HCT116 (cell line): Measurements from ENCODE around the gene SIRT7. TPM values are rescaled to one million over a fixed set of nuclear protein-coding genes. Genes with fewer than 3 reads are reported as not detected.

ENCODE experiments used
- ATAC-seq: fragments of 200-7000 bp; cut with Tn5 transposase; 2 replicates; pipeline ENCODE4 v1.9.1; 2020; ENCODE audit warnings: mild to moderate bottlenecking, moderate library complexity
- BruUV-seq: library from RNA; stranded (reverse); fragments of 400-500 nt; replicated peaks from 2 replicates; lab custom pipeline; 2021; lab: Mats Ljungman, UMichigan
- CTCF ChIA-PET: fragments of 300-600 bp; sonication (Branson Sonifier 250); formaldehyde crosslinking; loops from one replicate; lab custom pipeline; 2021; ENCODE audit warnings: antibody characterized with exemption; lab: Charles Lee
- POLR2A ChIA-PET: fragments of 300-600, 350-600 bp; sonication (Branson Sonifier 250); formaldehyde crosslinking; loops from one replicate; lab custom pipeline; 2021; ENCODE audit warnings: antibody characterized with exemption; lab: Charles Lee
- RAD21 ChIA-PET, 2 experiments: fragments of 300-600 bp; sonication (Branson Sonifier 250); formaldehyde crosslinking; loops; one replicate each; lab custom pipeline; 2023; ENCODE audit warnings: low total read pairs in 2 of 2; ENCODE audit not compliant: uncharacterized antibody in 2 of 2, unreplicated experiment in 2 of 2, low non-redundant PET in 1 of 2; lab: Charles Lee
- DNase-seq: peaks from one replicate; pipeline ENCODE4 v3.0.0-alpha.2; 2010; ENCODE audit warnings: low read depth, low spot score
- H2AFZ ChIP-seq: fragments of 200-600 bp; shearing (Covaris generic), sonication (generic); 2 replicates; pipeline ENCODE4 v1.6.1; 2017; ENCODE audit warnings: low read depth, mixed run types, mixed read lengths, antibody characterized with exemption, low read length; ENCODE audit not compliant: poor library complexity, severe bottlenecking
- H3K27ac ChIP-seq: 2 replicates; pipeline ENCODE4 v1.5.1; 2012; ENCODE audit warnings: low read depth, low read length
- H3K27me3 ChIP-seq: fragments of 200-600 bp; sonication (generic); 2 replicates; pipeline ENCODE4 v1.6.1; 2016; ENCODE audit warnings: mixed run types, low read length, mixed read lengths; ENCODE audit not compliant: insufficient read depth
- H3K36me3 ChIP-seq, 2 experiments: fragments of 200-500 bp in 1 of 2; fragments of 200-600 bp in 1 of 2; sonication (Bioruptor generic) in 1 of 2; sonication (generic) in 1 of 2; 2 replicates each; pipeline versions ENCODE4 v1.5.1 to v1.6.1; 2014 to 2016; ENCODE audit warnings: low read length in 2 of 2, inconsistent platforms in 1 of 2, mixed read lengths in 1 of 2, mixed run types in 1 of 2; ENCODE audit not compliant: insufficient read depth in 2 of 2, control insufficient read depth in 1 of 2
- H3K4me1 ChIP-seq, 2 experiments: fragments of 200-600 bp in 1 of 2; sonication (generic) in 1 of 2; 2 replicates each; pipeline versions ENCODE4 v1.5.1 to v1.6.1; 2012 to 2017; ENCODE audit warnings: low read length in 2 of 2, inconsistent platforms in 1 of 2, mild to moderate bottlenecking in 1 of 2, mixed read lengths in 1 of 2, mixed run types in 1 of 2, moderate library complexity in 1 of 2; ENCODE audit not compliant: insufficient read depth in 2 of 2, control insufficient read depth in 1 of 2
- H3K4me2 ChIP-seq: fragments of 200-600 bp; sonication (generic); 2 replicates; pipeline ENCODE4 v1.6.1; 2017; ENCODE audit warnings: mixed run types, low read length, mixed read lengths
- H3K4me3 ChIP-seq, 2 experiments: fragments of 200-600 bp in 1 of 2; sonication (generic) in 1 of 2; replicated peaks in 1 of 2; 2 replicates each; pipeline ENCODE4 v1.5.1; 2011 to 2016; ENCODE audit warnings: low read length in 2 of 2, control low read depth in 1 of 2, low read depth in 1 of 2, mild to moderate bottlenecking in 1 of 2, mixed read lengths in 1 of 2, mixed run types in 1 of 2
- H3K79me2 ChIP-seq: fragments of 200-600 bp; sonication (generic); 2 replicates; pipeline ENCODE4 v1.6.1; 2017; ENCODE audit warnings: mild to moderate bottlenecking, mixed run types, low read length, moderate library complexity, mixed read lengths; ENCODE audit not compliant: insufficient read depth
- H3K9ac ChIP-seq: fragments of 200-600 bp; sonication (generic); 2 replicates; pipeline ENCODE4 v1.6.1; 2016; ENCODE audit warnings: low read length, mixed read lengths
- H3K9me2 ChIP-seq: fragments of 200-600 bp; sonication (generic), shearing (Covaris generic); 2 replicates; pipeline ENCODE4 v1.6.1; 2017; ENCODE audit warnings: mixed run types, mild to moderate bottlenecking, moderate library complexity; ENCODE audit not compliant: insufficient read depth
- H3K9me3 ChIP-seq, 2 experiments: fragments of 200-500 bp in 1 of 2; fragments of 200-600 bp in 1 of 2; sonication (Bioruptor generic) in 1 of 2; sonication (generic) in 1 of 2; 2 replicates each; pipeline ENCODE4 v1.6.1; 2014 to 2017; ENCODE audit warnings: low read length in 2 of 2, mixed read lengths in 2 of 2, inconsistent platforms in 1 of 2, low read depth in 1 of 2, mild to moderate bottlenecking in 1 of 2, mixed run types in 1 of 2, moderate library complexity in 1 of 2; ENCODE audit not compliant: control insufficient read depth in 1 of 2, insufficient read depth in 1 of 2
- H4K20me1 ChIP-seq: fragments of 200-600 bp; sonication (generic), shearing (Covaris generic); 2 replicates; pipeline ENCODE4 v1.6.1; 2017; ENCODE audit warnings: mixed run types, mild to moderate bottlenecking, moderate library complexity; ENCODE audit not compliant: insufficient read depth
- CEBPB ChIP-seq: IDR thresholded peaks from 2 replicates; pipeline ENCODE4 v1.6.1; 2012; ENCODE audit warnings: low read depth
- EGR1 ChIP-seq: IDR thresholded peaks from 2 replicates; pipeline ENCODE4 v1.6.1; 2012; ENCODE audit warnings: low read depth
- EZH2 ChIP-seq: fragments of 200-600 bp; sonication (generic); IDR thresholded peaks from 2 replicates; pipeline ENCODE4 v1.6.1; 2017; ENCODE audit warnings: antibody characterized with exemption, mixed run types
- EZH2phosphoT487 ChIP-seq: fragments of 200-600 bp; IDR thresholded peaks from 2 replicates; pipeline ENCODE4 v1.6.1; 2018; ENCODE audit warnings: antibody characterized with exemption, borderline replicate concordance
- FOSL1 ChIP-seq: IDR thresholded peaks from 2 replicates; pipeline ENCODE4 v1.6.1; 2012; ENCODE audit warnings: low read depth
- MAX ChIP-seq: IDR thresholded peaks from 2 replicates; pipeline ENCODE4 v1.6.1; 2012
- POLR2AphosphoS5 ChIP-seq: IDR thresholded peaks from 2 replicates; pipeline ENCODE4 v1.6.1; 2011; ENCODE audit warnings: mild to moderate bottlenecking, low read depth, low read length, moderate library complexity
- RAD21 ChIP-seq: IDR thresholded peaks from 2 replicates; pipeline ENCODE4 v1.6.1; 2012; ENCODE audit warnings: low read depth, mild to moderate bottlenecking
- SRF ChIP-seq: IDR thresholded peaks from 2 replicates; pipeline ENCODE4 v1.6.1; 2012; ENCODE audit warnings: low read depth
- YY1 ChIP-seq: IDR thresholded peaks from 2 replicates; pipeline ENCODE4 v1.6.1; 2011; ENCODE audit warnings: low read length, low read depth, moderate library complexity, mild to moderate bottlenecking; ENCODE audit not compliant: insufficient replicate concordance; ENCODE audit errors: extremely low read depth
- ZNF274 ChIP-seq: fragments of 200-500 bp; sonication (Bioruptor generic); IDR thresholded peaks from 2 replicates; pipeline ENCODE4 v1.6.1; 2014; ENCODE audit warnings: mild to moderate bottlenecking, low read depth, low read length, inconsistent platforms
- intact Hi-C: fragments of 100-400 bp; cut with micrococcal nuclease; formaldehyde crosslinking; loops from 2 replicates; pipeline ENCODE4 v1.10.0; 2022
- total RNA-seq: library from RNA; stranded (reverse); gene quantifications from one replicate; pipeline ENCODE4 v1.2.1, GENCODE V29; 2021; ENCODE audit not compliant: unreplicated experiment
- TF ChIP-seq, protein P1 (sequence below), 3 experiments: fragments of 200-600 bp in 1 of 3; sonication (generic) in 1 of 3; IDR thresholded peaks in 2 of 3; conservative IDR thresholded peaks in 1 of 3; 2 replicates each; pipeline ENCODE4 v1.5.1; 2012 to 2017; ENCODE audit warnings: low read depth in 2 of 3, low read length in 2 of 3, antibody characterized with exemption in 1 of 3, borderline replicate concordance in 1 of 3, control low read depth in 1 of 3, mild to moderate bottlenecking in 1 of 3, mixed read lengths in 1 of 3, mixed run types in 1 of 3, moderate library complexity in 1 of 3; ENCODE audit not compliant: insufficient read depth in 1 of 3
- TF ChIP-seq, protein P2 (sequence below): IDR thresholded peaks from 2 replicates; pipeline ENCODE4 v1.6.1; 2012; ENCODE audit warnings: low read depth

SIRT7 gene
- total RNA-seq, 1 experiment from 2014 or later = 62.6 TPM

DNA sequence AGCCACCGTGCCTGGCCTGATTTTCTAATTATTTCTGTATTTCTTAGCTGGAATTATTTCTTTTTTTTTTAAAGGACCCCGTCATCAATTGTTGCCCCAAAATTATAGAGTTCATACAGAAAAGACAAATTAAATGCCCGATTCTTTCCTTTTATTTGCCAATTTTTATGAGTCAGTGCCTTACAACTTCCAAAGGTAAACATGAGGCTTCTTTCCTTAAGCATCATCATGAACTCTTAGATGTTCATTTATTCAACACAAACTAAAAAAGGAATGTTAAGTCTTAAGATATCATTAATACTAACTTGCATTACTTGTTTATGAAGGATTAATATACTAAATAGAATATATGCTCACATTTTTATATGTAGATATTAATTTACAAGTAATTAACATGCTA lies 39.7 kb downstream of the SIRT7 start (continued):
- TF ChIP-seq, protein P1, sequence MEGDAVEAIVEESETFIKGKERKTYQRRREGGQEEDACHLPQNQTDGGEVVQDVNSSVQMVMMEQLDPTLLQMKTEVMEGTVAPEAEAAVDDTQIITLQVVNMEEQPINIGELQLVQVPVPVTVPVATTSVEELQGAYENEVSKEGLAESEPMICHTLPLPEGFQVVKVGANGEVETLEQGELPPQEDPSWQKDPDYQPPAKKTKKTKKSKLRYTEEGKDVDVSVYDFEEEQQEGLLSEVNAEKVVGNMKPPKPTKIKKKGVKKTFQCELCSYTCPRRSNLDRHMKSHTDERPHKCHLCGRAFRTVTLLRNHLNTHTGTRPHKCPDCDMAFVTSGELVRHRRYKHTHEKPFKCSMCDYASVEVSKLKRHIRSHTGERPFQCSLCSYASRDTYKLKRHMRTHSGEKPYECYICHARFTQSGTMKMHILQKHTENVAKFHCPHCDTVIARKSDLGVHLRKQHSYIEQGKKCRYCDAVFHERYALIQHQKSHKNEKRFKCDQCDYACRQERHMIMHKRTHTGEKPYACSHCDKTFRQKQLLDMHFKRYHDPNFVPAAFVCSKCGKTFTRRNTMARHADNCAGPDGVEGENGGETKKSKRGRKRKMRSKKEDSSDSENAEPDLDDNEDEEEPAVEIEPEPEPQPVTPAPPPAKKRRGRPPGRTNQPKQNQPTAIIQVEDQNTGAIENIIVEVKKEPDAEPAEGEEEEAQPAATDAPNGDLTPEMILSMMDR (IDR thresholded peaks at IDR 0.05 in 2 of 3, conservative IDR thresholded peaks at IDR 0.05 in 1 of 3; ENCODE audit: borderline replicate concordance in 1 of 3, insufficient read depth in 1 of 3, low read depth in 2 of 3, low read length in 2 of 3) = no peak
- TF ChIP-seq, protein P2, sequence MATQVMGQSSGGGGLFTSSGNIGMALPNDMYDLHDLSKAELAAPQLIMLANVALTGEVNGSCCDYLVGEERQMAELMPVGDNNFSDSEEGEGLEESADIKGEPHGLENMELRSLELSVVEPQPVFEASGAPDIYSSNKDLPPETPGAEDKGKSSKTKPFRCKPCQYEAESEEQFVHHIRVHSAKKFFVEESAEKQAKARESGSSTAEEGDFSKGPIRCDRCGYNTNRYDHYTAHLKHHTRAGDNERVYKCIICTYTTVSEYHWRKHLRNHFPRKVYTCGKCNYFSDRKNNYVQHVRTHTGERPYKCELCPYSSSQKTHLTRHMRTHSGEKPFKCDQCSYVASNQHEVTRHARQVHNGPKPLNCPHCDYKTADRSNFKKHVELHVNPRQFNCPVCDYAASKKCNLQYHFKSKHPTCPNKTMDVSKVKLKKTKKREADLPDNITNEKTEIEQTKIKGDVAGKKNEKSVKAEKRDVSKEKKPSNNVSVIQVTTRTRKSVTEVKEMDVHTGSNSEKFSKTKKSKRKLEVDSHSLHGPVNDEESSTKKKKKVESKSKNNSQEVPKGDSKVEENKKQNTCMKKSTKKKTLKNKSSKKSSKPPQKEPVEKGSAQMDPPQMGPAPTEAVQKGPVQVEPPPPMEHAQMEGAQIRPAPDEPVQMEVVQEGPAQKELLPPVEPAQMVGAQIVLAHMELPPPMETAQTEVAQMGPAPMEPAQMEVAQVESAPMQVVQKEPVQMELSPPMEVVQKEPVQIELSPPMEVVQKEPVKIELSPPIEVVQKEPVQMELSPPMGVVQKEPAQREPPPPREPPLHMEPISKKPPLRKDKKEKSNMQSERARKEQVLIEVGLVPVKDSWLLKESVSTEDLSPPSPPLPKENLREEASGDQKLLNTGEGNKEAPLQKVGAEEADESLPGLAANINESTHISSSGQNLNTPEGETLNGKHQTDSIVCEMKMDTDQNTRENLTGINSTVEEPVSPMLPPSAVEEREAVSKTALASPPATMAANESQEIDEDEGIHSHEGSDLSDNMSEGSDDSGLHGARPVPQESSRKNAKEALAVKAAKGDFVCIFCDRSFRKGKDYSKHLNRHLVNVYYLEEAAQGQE = no peak
- no peak for TF ChIP-seq EZH2phosphoT487

DNA sequence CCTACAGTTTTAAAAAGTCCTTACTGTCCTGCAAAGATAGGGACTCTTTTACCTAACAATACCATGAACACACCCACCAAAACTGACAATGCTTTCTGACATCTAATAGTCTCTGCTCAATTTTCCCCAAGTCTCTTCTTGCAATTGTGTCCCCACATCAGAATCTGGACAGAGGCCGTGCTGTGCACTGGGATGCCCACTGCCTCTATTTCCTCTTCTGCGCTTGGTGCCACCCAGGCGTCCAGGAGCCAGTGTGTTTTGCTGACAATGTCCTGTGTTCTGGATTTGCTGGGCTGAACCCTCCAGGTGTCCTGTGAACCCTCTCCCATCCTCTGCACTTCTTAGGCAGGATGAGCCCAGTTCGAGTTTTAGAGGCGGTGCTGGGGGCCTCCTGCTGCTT lies 40.4 kb downstream of the SIRT7 start:
- RAD21 ChIA-PET = no interaction called here
- H3K36me3 ChIP-seq = peaks cover 11 to 45% of the 10 kb centered on the region in 2 experiments
- TF ChIP-seq EZH2phosphoT487 = no peak
- TF ChIP-seq ZNF274 = no peak
- TF ChIP-seq YY1 = no peak
- no peak for TF ChIP-seq MAX
- no peak for TF ChIP-seq FOSL1
- TF ChIP-seq RAD21 = no peak
- TF ChIP-seq POLR2AphosphoS5 = no peak
- TF ChIP-seq, protein P2 = no peak
- TF ChIP-seq EZH2 = no peak
- no peak for TF ChIP-seq SRF
- TF ChIP-seq EGR1 = no peak
- no peak for TF ChIP-seq CEBPB

More for the DNA sequence above, 40.4 kb downstream of the SIRT7 start:
- H3K9ac ChIP-seq = no peak overlapping the region
- intact Hi-C loops = no loop called here
- no peaks in the 10 kb centered on the region for H3K27me3 ChIP-seq
- H3K79me2 ChIP-seq = peaks cover 34% of the 10 kb centered on the region
- peaks cover 4% of the 10 kb centered on the region for H4K20me1 ChIP-seq
- no peaks in the 10 kb centered on the region for H3K9me2 ChIP-seq
- H3K4me3 ChIP-seq = no peak overlapping the region
- no peak overlapping the region for H3K4me2 ChIP-seq
- peaks cover 5 to 18% of the 10 kb centered on the region in 2 experiments for H3K4me1 ChIP-seq
- H2AFZ ChIP-seq = no peak overlapping the region
- ChIA-PET POLR2A (no interaction called here), CTCF (interaction anchor here (0.6 kb wide), 1 partner anchor 33 kb away, joined by 5 read pairs; the partner anchor contains the start of gene PCYT2)
- no TSS peak for BruUV-seq
- DNase-seq (no peak), ATAC-seq (no peak)
- H3K27ac ChIP-seq = no peak overlapping the region
- H3K9me3 ChIP-seq = no peaks in the 10 kb centered on the region
